Activated CD4-positive, CD25-positive, alpha-beta regulatory T cell treated with anti-CD3 and anti-CD28 coated beads, Interleukin-2, amount 50 U/mL, for 24 hours (primary cell): Measurements from ENCODE around the gene SKOR2.
"Not testable (repeated sequence)": the region's sequence is repeated elsewhere in the genome, so short reads cannot be mapped to it uniquely, and the experiment has no call there.

Experiments used
- ATAC-seq, 2 donors: fragments of 150-1000 bp; cut with Tn5 transposase; one replicate each; pipeline ENCODE4 v1.10.0; 2021; ENCODE audit warnings: mild to moderate bottlenecking in 1 of 2, moderate library complexity in 1 of 2

The SKOR2 gene

GRCh38 chr18:47254341-47254939, 3.0 kb upstream of the SKOR2 start:
- ATAC-seq, result no peak

DNA sequence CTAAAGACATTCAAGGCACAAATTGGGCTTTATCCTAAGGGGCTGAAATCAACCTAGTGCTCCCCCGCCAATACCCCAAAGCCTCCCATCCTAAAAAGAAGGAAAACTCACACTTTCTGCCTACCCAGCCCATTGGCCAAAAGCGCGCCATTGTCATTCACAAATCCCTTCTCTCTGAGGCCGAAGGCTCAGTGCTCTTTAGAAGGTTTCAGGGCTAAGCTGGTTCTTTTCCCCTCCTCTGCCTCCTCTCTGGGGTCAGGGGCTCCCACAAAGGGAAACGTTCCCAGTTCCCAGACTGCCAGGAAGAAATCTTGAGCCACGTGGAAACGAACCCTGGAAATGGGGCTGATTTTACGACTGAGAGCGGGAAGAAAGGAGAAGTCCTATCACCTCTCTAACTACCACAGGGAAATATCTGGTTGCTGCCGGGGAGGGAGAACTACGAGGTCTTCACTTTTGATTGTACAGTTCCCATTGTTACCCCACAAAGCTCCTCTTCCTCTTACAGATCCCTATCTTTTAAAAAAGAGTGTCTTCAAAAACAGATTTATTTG, 1.7 kb upstream of the SKOR2 start:
- ATAC-seq, result no peak

- no peak for ATAC-seq
Observed at GRCh38 chr18:47250391-47251046, 941 bp downstream of the SKOR2 start.

DNA sequence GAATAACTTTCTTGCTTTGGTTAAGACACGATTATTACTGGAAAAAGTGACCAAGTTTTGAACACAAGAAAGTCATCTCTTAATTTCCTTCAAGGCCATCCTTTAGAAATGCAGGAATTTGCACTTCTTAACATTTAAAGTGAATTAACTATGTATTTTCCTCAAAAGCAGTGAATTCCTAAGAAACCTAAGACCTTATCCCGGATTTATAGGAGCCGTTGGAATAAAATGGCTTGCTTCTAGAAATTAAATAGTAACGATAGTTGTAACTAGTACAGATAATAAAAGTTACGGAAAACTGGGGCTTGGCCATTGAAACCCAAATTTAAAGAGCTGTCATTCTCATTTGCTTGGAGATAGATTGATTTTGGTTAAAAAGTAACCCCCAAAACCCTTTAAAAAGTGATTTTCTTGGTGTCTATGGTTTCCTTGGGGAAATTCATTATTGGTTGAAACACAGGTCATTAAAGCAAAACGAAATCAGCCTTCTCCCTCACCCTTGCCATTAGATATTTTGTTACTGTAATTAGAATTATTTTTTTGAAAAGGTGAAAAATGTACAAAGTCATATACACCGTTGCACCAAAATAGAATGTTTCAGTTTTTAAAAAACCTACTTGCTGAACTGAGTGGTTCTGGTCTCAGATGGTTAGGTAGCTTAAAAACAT, 2.0 kb downstream of the SKOR2 start:
- no peak for ATAC-seq

DNA sequence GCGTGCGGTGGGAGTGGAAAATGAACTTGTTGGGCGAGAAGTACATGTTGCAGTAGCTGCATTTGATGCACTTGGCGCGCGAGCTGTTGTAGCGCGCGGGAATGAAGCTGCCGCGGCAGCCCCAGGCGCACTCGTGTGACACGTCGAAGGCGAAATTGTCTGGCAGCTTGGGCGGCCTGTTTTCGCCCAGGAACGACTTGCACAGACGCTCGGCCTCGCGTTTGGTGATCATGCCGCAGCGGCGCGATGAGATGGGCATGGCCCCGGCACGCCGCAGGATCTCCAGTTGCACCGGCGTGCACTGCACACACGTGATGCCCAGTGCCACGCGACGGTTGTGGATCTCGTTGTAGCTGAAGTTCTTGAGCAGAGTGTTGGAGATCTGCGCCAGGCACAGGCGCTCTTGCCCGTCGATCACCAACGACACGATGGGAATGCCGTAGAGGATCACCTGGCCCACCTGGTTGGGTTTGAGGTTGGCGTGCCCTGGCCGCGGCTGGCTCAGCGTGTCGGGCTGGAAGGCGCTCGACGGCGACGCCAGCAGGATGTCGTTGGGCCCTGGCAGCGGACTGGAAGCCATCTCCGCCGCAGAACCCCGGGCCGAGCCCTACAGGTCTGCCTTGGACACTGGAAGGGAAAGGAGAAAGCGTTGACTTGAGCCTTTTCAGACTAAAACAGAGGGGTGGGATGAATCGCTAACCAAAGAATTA, 2.7 kb downstream of the SKOR2 start:
- no peak for ATAC-seq

- ATAC-seq, result no peak
Observed at GRCh38 chr18:47248115-47248603, 3.3 kb downstream of the SKOR2 start.

GRCh38 chr18:47247416-47248114, 3.9 kb downstream of the SKOR2 start:
- ATAC-seq, result no peak

- no peak for ATAC-seq
Observed at GRCh38 chr18:47247036-47247415, 4.4 kb downstream of the SKOR2 start.

DNA sequence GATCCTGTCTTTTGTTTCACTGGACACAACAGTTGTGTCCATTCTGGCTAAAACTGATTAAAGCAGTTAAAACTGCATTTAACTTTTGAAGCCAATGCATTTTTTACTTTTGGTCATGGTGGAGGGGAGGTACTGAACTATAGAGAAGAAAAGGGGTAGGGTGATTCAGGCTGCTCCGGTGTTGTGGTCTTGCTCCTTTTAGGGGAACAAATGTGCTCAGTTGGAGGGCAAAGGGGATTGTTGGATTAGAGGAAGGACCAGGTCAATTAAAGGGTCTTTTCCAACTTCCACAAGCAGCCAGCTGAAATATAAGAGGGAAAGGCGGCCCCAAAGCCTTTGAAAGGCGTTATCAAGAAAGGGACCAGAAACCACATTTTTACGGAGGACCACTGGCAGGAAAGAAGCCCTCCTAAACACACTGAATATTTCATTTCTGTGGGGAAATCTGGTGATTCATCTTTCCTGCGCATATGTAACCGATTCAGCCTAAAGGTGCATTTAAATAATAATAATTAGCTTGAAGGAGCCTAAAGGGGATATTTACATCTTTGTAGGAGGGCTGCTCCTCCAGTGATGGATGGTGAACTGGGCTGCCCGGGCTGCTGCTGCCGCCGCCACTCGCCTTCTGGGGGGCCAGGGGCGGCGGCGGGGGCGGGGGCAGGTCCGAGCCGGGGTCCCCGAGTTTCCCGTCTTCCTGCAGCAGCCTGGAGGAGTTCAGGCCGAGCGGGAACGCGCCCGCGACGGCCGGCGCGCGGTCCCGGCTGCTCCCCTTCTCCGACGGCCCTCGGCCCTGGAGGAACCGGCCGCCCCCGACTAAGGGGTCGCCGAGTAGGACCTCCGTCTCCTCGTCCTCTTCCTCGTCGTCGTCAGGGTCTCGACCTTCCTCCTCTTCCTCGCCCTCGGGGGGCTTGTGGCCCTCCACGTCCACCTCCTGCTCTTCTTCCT, 5.2 kb downstream of the SKOR2 start:
- no peak for ATAC-seq

GRCh38 chr18:47244086-47244485, 7.4 kb downstream of the SKOR2 start:
- no peak for ATAC-seq

DNA sequence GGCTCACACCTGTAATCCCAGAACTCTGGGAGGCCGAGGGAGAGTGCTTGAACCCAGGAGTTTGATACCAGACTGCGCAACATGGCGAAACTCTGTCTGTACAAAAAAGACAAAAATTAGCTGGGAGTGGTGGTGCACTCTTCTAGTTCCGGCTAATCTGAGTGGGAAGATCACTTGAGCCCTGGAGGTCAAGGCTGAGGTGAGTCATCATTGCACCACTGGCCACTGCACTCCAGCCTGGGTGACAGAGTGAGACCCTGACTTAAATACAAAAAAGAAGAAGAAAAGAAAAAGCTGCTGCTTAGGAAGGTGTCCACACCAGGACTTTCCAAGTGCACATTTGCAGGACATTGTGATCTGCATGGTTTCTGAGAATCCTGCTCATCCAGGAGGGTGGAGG, 16.4 kb downstream of the SKOR2 start:
- no peak for ATAC-seq

DNA sequence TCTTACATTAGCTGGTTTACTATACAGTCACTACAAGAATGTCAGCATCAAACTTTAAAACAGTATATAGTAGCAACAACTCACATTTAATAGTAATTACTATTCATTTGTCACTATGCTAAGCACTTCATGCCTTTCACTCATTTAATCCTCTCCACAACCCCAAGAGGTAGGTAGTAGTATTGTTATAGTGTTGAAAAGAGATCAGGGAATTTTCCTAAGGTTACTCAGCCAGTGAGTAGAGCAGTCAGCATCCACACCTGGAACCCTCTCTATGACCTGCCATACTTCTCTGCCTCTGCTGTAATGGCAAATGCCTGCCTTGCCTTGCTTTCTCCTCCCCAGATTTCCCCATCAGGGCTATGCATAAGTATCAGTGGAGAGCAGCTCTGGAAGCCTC, 24.8 kb downstream of the SKOR2 start:
- ATAC-seq, result no peak

DNA sequence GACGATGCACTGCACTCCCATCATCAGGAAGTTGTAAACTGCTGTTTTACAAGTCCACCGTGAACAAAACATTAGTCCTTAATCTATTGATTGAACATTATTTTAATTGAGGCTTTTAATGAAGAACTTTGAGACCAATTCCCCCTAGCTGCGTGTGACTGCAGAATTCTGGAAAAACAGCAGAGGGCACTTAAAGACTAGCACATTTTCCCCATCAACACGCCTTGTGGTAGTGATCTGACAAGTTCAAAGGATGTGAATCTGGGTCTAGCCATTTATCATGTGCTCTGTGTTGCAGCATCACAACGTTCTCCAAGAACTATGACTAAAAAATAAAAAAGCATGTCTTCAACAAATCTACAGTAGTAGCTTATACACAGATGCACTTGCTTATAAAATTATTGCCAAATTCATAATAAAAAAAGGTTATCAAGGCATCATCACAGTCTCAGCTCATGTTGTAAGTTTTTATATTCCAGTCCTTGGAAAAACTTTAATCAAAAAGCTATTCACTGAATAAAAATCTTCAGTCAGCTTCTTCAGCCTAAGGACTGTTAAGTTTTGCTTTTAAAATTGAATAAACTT, 35.8 kb downstream of the SKOR2 start:
- ATAC-seq, result peak in 1 of 2 donors; percentile 38

DNA sequence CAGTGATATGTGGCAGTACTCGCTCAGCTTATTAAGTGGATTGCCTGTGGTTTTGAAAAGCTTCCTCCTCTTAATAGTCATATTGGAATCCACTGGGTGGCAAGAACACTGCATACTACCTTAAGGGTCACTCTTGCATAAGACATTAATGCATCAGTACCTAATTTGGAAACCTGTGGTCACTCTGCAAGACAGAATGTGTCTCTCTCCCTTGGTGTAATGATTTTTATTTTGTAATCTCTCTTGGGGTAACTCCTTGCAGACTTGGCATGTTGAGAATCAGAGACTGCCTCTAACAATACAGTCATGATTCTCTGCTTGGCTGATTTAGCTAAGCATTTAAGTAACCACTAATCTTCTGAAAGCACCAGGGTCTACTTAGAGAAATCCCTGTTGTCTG, 42.3 kb downstream of the SKOR2 start:
- ATAC-seq, result no peak

DNA sequence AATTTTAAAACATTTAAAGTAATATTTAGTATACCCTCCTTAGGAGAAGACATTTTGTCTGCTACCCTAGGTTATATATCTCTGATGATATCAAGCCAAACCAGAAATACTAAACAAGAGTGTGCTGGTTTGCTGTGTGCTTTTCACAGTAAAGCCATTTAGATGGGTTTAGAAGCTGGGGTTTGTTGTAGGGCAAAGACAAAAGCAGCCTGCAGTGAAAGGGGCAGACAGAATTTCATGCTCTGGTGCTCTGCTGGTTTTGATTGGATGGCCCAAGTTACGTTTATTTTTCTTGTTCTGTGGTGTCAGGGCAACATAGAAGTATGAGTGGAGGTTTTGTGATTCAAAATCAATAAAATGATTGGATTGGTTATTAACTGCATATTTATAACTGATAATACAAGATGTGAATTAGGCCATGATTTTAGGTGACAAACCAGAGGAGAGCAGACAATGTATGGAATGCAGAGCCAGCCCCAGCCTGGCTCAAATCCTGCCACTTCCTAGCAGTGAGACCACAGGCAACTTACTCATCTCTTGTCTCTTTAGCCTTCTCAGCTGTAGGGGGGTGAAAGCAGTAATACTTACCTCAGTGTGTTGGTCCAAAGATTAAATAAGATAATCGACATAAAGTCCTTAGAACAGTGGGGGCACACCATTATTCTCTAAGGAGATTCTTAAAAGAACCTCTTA, 44.4 kb downstream of the SKOR2 start:
- ATAC-seq, result no peak

- no peak for ATAC-seq
Observed at GRCh38 chr18:47204908-47205522, 46.4 kb downstream of the SKOR2 start.

GRCh38 chr18:47203626-47204464, 47.6 kb downstream of the SKOR2 start:
- no peak for ATAC-seq

DNA sequence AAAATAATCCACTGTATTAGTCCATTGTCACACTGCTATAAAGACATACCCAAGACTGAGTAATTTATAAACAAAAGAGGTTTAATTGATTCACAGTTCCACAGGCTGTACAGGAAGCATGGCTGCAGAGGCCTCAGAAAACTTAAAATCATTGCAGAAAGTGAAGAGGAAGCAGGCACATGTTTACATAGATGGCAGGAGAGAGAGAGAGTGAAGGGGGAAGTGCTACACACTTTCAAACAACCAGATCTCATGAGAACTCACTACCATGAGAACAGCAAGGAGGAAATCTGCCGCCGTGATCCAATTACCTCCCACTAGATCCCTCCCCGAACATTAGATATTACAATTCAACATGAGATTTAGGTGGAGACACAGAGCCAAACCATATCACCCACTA, 55.5 kb downstream of the SKOR2 start:
- ATAC-seq, result not testable (repeated sequence)

DNA sequence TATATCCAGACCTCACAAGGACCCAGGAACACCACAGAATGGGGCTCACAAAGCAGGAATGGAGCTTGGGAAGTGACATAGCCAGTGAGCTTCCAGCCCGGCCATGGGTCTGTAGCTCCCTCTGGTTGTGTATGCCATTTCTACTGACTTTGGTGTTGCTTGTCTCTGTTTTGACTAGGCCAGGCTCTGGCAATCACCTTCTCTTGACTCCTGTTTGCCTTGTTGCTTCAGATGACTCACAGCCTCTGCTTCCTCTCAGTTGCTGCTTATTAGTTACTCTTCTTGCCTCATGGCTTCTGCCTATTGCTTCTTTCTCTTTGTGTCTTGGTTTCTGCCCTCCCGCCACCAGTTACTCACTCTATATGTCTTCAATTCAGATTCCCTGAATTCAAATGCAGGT, 59.5 kb downstream of the SKOR2 start:
- peak in 1 of 2 donors; percentile 10 for ATAC-seq
